GM21576 (cell line): ENCODE data around the gene SLC16A3.

Experiments used
- ATAC-seq: cut with Tn5 transposase; IDR thresholded peaks from one replicate; pipeline ENCODE4 v1.9.1; 2021; ENCODE audit warnings: mild to moderate bottlenecking, moderate library complexity; ENCODE audit not compliant: unreplicated experiment

Gene SLC16A3

DNA sequence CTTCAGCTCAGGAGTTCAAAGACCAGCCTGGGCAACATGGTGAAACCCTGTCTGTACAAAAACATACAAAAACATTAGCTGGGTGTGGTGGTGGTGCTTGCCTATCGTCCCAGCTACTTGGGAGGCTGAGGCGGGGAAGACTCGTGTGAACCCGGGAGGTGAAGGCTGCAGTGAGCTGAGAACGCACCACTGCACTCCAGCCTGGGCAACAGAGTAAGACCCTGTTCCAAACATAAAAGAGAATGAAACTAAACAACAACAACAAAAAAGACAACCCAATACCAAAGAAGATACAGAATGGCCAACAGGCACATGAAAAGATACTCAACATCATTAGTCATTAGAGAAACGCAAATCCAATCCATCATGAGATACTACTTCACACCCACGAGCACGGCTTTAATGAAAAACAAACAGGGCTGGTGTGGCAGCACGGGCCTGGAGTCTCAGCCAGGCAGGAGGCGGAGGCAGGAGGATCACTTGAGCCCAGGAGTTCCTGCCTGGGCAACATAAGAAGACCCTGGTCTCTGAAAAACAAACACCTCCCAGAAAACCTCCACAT lies 7.4 kb upstream of the SLC16A3 start:
- no peak for ATAC-seq

DNA sequence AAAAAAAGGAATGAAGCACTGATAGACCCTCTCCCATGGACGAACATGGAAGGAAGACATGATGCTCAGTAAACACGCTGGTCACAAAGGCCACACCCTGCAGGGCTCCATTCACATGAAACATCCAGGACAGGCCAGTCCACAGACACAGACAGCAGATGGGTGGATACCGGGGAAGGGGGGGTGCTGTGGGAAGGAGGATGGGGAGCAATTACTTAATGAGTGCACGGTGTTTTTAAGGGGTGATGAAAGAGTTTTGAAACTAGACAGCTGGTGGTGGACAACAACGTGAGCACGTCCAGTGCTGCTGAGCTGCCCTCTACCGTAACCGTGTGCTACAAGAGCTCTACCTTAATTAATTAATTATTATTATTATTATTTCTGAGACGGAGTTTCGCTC lies 6.0 kb upstream of the SLC16A3 start:
- ATAC-seq, result no peak

DNA sequence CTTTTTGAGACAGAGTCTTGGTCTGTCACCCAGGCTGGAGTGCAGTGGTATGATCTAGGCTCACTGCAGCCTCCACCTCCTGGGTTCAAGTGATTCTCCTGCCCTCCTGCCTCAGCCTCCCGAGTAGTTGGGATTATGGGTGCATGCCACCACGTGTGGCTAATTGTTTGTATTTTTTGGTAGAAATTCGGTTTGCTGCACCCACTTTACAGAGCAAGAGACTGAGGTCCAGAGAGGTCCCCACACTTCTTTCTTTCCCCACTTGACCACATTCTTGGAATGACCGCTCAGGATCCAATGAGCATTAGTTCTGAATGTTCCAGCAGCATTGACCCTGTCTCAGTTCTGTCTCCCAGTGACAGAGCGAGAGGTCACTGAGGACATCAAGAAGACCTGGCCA lies 5.3 kb upstream of the SLC16A3 start:
- ATAC-seq, result no peak

DNA sequence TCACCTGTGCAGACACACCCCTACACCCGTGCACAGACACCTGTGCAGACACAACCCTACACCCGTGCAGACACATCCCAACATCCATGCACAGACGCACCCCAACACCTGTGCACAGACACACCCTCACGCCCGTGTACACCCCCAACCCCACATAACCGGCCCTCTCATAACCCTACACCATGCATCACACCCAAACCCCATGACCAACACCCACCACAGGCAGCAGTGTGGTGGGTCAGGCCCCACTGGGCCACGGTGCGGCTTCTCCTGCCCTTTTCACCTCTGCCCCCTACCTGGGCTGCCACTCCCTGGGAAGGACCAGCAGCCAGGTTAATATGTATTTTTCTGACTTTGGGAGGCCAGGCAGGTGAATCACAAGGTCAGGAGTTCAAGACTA lies 4.2 kb upstream of the SLC16A3 start:
- ATAC-seq, result no peak

DNA sequence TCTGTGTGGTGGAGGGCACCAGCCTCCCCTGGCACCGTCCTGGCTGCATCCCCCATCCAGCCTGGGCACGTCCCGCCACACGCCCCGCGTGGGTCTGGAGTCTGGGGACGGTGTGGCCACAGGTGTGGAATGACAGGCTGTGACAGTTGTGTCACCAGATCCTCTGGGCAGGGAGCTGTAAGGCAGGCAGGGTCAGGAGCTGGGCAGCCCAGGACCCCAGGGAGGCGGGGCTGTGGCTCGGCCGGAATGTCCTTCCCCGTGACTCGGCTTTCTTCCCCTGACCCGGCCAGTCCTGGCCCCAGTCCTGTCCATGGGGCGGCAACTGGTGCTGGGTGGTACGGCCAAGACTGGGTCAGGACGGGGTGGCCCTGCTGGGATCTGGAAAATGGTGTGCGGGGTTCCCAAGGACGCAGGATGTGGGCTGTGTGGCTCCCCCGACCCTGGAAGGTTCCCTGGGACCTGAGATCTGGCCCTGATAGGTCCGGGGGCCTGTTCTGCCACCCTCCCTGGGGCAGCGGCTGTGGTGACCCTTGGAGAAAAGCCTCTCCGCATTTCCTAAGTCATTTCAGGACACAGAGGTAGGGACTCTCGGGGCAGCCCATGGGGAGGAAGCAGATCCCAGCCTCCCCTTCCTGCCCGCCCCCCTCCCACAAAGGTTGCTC lies 3.3 kb upstream of the SLC16A3 start:
- ATAC-seq, result no peak

DNA sequence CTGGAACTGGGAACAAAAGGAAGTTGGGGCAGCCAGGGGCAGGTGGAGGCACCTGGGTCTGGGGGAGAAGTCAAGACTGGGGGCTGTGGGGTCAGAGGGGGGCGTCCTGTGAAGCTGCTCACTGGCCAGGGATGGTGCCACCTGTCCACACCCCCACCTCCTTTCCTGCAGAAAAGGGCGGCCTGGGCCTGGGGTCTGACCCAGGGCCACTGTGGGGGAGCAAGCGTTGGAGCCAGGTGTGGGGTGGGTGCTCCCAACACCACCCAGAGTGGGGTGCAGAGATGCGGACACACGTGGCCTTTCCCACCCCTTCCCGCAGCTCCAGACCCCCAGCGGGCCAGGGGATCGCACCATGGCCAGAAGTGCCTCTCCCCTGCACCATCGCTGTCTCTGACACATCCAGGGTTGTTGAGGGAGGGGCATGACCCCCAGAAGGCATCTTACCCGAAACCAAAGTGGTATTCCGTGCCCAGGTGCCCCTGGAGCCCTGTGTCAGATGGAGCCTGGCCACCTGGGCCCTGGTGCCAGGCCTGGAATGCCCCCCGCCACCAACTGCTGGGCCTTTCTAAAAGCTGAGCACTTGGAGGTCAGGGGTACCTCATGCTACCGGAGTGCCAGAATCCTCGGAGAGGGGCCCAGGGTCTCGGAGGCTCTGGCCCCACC lies 2.6 kb upstream of the SLC16A3 start:
- ATAC-seq, result no peak

DNA sequence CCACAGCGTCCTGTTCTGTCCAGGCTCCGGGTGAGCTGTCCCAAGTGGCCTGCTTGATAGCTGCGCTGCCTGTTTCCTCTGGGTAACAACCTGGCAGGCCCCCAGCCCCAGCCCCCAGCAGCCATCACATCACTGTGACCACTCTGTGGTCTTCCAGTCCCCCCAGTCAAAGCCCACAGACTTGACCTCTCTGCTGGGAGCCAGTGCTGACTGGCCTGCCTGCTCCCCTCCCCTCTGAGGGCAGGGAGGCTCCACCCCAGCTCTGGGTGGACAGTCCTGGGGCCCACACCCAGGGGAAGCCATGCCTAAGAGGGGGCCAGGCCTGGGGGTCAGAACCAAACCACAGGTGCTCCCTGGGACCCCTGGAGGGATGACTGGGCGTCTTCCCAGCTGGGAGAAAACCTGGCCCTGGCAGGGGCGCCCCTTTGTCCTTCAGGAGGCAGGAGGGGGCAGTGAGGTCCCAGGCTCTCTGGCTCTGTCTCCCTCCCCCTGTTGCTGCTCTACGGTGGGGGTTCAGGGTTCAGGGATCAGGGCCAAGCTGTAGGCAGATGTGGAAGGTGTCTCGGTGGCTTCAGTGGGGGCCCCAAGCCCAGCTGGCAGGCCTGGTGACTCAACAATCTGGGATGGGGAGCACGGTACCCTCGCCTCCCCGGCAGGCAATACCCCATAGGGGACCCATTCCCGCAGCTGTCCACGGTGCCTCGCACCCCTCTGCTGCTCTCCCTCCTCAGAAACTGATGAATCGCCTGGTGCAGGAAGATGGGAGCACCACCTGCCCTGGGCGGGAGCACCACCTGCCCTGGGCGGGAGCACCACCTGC lies 1.8 kb upstream of the SLC16A3 start:
- no peak for ATAC-seq

DNA sequence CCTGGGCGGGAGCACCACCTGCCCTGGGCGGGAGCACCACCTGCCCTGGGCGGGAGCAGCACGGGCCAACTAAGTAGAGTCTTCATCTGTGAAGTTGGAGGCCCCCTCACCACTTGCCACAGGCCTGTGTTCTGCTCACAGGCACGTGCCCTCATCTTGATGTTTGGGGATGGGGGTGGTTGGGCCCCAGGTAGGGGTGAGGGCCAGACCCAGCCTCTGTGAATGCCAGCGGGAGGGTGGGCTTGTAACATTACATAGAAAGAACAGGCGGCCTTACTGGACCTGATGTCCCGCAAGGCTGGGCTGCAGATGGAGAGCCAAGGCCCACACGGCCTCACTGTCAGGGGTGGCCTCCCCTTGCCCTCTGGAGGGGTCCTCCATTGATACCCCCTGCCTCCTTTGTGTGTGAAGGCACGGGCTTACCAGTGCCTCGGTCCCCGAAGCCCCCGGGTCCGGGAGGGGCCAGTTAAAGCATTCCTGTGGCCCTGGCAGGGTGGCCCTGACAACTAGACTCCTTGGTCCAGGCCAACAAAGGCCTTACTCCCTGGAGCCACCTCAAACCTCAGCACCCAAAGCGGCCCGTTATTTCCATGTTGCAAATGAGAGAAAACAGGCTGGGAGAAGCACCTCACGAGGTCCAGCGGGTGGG lies 1.1 kb upstream of the SLC16A3 start:
- ATAC-seq, result no peak

DNA sequence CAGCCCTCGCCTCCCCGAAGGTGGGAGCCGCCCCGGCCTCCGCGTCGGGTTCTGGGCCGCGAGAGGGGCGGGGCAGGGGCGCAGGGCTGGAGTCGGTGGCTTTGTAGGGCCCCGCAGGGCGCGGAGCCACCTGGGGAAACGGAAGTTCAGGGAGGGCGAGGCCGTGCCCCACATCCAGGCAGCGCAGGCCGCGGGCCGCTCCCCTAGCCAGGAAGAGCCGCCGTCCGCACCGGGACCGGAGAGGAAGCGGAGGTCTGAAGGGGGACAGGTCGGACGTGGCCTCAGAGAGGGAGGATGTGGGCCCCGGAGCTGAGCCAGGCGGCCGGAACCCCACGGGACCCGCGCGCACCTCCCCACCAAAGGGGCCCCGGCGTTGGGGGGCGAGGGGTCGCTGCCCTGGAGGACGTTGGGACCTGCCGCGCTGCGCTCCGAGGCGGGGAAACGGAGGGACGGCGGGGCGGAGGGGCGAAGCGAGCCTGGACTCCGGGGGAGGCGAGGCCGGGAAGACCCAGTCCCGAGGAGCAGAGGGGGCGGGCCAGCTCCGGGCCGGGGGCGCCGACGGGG lies 482 bp upstream of the SLC16A3 start:
- ATAC-seq, result peak; percentile 38

DNA sequence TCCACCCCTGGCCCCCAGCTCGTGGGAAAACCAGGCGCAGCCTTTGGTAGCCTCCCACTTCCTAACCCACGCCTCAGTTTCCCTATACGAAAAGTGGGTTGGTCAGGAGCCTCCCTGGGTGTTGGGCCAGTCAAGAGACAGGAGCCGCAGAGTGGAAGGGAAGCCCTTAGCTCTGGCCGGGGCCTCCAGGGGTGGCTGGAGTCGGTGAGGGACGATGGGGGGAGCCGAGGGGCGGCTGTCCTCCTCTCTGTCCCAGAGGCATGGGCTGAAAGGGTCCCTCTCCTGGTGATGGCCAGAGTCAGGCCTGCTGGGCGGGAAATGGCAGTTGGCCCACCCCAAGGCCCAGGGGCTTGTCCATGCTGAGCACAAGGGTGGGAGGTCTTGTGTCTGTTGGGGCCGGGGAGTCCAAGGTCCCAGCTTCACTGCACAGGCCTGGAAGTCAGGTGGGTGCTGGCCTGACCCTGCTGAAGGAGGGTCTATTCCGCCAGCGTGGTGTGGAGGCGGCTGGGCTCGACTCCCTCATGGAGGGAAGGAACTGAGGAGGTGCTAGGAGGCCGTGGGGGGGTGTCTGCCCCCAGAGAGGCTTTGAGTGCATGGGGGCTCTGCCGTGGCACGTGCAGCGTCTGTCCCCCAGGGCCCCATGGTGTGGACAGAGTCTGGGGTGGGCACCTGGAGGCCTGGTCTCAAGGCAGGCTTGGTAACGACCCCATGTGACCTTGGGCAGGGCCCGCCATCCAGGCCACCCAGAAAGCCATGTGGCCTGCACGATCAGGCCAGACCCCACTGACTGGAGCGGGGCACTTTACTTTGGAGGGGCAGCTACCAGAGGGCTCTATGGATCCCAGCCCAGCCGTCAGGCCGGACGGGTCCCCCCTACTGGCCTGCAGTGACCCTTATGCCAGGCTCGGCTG lies 1.1 kb downstream of the SLC16A3 start:
- ATAC-seq, result no peak

DNA sequence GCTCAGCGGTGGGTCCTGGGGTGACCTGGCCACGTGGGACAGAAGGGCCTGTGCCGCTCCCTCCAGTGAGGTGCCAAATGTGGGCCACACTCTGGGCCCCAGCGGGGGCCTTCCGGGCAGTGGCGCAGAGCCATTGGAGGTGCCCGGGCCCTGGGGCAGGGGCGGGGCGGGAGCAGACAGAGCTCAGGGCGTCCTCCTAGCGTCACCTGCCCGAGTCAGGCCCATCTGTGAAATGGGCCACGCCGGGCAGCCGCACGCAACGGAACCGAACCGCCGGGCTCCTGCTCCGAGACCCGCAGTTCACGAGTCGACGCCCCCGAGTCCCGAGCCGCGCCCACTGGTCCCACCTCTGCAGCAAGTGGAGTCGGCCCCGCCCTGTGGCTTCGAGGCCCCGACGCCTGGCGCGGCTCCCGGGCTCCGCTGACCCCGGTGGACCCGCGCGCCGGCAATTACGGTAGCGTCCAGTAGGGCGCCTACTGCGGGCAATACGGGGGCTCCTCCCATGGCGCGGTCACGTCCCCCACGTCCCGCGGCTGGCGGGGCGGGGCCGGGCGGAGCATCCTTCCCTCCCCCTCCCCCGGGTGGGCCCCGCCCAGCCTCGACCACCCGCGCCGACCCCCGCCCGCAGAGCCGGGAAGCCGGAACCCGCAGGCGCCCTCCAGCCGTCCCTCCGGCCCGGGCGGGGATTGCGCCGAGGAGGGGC lies 1.9 kb downstream of the SLC16A3 start:
- ATAC-seq, result no peak

DNA sequence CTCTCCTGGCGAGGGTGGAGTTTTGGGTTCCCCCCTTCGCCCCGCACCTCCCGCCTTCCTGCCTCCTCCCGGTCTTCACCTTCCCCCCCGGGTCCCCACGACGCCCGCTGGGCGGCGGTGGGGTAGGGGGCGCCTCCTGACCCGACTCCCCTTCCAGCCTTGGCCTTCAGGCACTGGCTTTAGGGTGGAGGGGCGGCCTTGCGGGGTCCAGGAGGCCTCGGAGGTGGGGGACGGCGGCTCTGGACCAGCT lies 2.4 kb downstream of the SLC16A3 start:
- ATAC-seq, result no peak

DNA sequence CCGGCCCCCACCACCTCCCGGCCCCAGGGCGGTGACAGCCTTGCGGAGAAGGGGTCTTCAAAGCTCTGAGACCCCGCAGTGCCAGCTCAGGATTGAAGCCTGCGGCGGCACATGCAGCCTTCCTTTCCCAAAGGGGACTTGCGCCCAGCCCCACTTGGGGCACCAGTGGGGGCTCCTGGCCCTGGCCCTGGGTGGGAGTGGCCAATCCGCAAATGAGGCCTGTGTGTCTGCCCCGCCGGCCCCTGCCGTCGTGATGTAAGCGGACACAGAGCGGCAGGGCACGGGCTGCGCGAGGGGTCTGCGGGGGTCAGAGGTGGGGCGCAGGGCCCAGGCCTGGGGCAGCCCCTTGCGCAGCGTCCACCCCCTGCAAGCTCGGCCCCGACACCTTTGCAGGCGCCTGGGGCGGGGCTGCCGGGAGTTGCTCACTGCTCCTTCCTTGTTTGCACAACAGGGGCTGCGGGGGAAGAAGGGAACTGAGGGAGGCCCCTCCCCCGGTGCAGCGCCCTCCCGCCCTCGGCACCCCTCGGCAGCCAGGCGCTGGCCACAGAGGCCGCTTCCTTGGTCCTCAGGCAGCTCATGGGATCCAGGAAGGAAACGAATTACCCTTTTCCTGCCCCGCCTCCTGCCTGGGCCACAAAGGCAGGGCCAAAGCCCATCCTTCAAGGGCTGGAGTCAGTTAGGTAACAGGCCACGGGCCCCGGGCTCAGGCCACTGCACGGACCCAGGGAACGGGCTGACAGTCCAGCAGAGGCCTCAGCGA lies 2.9 kb downstream of the SLC16A3 start:
- ATAC-seq, result no peak

DNA sequence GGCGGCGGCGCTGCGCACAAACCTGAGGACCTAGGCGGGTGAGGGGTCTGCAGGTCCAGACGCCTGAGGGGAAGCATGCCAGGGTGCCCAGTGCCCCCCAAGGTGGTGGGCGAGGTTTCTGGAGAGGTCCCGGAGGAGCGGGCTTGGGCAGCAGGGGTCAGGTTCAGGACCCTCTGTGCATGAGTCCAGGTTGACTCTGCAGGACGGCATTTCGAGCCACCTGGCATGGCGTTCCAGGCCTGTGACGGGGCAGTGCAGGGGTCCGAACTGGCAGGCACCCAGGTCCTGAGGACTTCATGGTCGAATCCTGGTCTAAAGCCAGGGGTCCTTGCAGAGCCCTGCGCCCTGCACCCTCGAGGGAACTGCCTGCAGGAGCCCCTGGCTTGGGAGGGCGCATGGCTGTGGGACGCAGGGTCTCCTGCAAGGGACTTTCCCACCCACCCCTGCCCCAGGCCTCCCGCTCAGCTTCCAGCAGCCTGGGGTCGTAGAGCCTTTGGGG lies 3.5 kb downstream of the SLC16A3 start:
- ATAC-seq, result no peak

DNA sequence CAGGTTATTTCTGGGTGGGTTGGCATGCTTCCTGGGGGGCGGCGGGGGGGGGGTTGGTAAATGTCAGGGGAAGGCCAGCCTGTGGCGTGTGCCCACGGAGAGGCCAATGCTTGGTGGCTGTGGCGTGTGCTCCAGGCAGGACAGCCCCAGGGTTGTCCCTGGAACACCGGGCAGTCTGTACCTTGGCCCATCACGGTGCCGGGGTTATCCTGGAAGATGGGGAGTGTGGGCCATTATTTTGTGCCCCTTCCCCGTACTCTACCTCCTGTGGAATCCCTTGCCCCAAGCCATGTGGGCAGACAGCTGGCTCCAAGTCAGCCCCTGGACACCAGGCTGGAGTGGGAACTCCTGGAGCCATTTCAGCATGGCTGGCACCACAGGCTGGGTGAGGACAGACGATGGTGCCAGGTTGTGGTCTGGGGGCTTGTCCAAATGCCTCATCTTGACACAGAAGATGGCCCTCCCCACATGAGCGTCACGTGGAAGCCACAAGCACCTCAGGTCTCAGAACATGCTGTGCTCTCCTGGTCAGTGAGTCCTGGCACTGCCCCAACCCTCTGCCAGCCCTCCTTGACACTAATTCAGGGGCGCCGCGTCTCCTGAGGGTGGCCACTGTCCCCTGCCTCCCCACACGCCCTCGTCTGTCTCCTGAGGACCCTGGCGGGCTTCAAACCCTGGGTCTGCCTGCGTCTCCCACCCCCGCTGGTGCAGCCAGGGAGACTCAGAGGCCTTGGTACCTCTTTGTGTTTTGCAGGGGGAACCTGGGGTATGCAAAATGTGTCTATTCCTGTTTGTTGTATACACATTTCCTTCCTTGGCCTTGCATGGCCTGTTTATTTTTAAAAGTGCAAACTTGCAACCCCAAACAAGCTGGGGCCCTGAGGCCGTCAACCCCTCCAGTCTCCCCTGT lies 4.3 kb downstream of the SLC16A3 start:
- ATAC-seq, result no peak

DNA sequence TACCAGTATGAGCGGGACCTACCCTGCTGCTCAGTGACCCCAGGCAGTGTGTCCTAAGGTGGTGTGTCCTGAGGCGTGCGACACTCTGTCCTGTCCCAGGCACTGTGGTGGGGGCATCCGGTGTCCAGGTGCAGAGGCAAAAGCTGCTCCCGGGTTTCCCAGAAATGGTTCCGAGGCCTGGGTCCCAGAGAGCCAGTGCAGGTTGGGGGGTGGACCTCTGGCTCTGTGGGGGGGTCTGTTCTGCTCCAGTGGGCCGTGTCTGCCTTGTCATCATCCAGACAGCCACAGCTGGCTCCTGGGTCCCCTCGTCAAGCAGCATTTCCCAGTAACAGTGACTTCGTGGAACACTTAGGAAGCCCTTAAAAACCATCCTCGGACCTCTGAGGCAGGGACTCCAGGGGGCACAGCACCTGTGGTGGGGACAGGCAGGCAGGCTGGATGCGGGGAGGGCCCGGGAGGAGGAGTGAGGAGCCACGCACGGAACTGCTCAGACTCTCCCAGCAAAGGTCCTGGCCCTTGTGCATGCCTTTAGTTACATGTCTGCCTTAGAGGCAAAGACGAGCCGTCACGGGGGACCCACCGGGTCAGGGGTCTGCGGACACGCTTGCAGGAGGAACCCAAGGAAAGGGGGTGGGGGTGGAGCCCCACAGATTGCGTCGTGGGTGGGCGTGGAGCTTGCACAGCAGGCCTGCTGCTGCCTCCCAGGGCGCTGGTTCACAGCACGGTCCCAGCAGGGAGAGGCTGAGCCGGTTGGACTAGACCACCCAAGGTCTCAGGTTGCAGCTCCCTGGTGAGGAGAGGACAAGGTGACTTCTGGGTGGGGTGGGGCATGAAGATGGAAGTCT lies 5.6 kb downstream of the SLC16A3 start:
- ATAC-seq, result no peak
